ENCODE measurements around the gene ARHGAP18.

The ARHGAP18 gene

DNA sequence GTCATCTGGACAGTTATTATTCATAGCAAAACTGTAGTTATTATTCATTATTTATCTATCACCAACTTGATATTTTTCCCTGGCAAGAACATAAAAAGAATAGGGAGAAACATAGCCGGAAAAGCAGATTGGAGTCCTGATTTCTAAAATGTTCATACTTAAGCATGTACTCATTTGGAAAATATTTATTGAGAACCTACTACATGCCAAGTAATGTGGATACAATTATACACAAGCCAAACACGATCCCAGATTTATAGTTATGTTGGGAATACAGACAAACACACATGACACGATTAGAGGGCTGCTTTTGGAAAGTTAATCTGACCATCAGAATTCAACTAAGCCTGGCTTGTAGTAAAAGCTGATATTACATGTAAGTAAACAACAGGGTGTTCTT, 30.7 kb downstream of the ARHGAP18 start:
- Histone ChIP-seq H4K20me1 (ENCODE audit: insufficient read depth) (no peaks in the 10 kb centered on the region), H3K4me1 (ENCODE audit: low read depth, poor library complexity, severe bottlenecking) (peaks cover 17% of the 10 kb centered on the region), H3K9ac (no peak overlapping the region), H3K4me2 (no peak overlapping the region), H3K27ac (no peak overlapping the region), H3K36me3 (ENCODE audit: insufficient read depth) (no peaks in the 10 kb centered on the region), H2AFZ (ENCODE audit: low read depth) (no peak overlapping the region), H3K27me3 (ENCODE audit: insufficient read depth, low read depth) (no peaks in the 10 kb centered on the region), H3K4me3 (IDR thresholded peaks at IDR 0.05; ENCODE audit: insufficient read depth, low read depth, low read length) (no peak overlapping the region), H3K79me2 (ENCODE audit: insufficient read depth, low read depth) (no peaks in the 10 kb centered on the region)
- TF ChIP-seq, protein P1, sequence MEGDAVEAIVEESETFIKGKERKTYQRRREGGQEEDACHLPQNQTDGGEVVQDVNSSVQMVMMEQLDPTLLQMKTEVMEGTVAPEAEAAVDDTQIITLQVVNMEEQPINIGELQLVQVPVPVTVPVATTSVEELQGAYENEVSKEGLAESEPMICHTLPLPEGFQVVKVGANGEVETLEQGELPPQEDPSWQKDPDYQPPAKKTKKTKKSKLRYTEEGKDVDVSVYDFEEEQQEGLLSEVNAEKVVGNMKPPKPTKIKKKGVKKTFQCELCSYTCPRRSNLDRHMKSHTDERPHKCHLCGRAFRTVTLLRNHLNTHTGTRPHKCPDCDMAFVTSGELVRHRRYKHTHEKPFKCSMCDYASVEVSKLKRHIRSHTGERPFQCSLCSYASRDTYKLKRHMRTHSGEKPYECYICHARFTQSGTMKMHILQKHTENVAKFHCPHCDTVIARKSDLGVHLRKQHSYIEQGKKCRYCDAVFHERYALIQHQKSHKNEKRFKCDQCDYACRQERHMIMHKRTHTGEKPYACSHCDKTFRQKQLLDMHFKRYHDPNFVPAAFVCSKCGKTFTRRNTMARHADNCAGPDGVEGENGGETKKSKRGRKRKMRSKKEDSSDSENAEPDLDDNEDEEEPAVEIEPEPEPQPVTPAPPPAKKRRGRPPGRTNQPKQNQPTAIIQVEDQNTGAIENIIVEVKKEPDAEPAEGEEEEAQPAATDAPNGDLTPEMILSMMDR (conservative IDR thresholded peaks at IDR 0.05; ENCODE audit: low read depth, low read length) = no peak

DNA sequence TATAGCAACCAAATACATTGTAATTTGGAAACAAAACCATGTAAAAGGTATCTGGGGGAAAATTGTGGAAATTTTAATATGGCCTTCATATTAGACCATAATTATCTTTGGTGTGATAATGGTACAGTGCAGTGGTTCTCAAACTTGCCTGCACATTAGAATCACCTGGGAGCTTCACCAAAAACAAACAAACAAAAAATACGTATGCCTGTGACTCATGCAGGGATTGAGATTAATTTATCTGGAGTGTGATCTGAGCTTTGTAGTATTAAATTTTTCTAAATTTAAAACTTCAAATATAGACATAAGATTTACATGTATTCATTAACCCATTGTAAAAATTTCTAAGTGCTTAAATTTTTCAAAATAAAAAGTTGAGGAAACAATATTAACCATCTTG, 31.5 kb downstream of the ARHGAP18 start:
- no peak overlapping the region for H3K9ac ChIP-seq
- H3K4me1 ChIP-seq (ENCODE audit: low read depth, poor library complexity, severe bottlenecking) = peaks cover 16% of the 10 kb centered on the region
- no peaks in the 10 kb centered on the region for H3K36me3 ChIP-seq (ENCODE audit: insufficient read depth)
- no peaks in the 10 kb centered on the region for H4K20me1 ChIP-seq (ENCODE audit: insufficient read depth)
- no peak overlapping the region for H3K27ac ChIP-seq
- TF ChIP-seq, protein P1 (conservative IDR thresholded peaks at IDR 0.05; ENCODE audit: low read depth, low read length) = no peak
- no peak overlapping the region for H2AFZ ChIP-seq (ENCODE audit: low read depth)
- H3K4me3 ChIP-seq (IDR thresholded peaks at IDR 0.05; ENCODE audit: insufficient read depth, low read depth, low read length) = no peak overlapping the region
- no peaks in the 10 kb centered on the region for H3K79me2 ChIP-seq (ENCODE audit: insufficient read depth, low read depth)
- no peaks in the 10 kb centered on the region for H3K27me3 ChIP-seq (ENCODE audit: insufficient read depth, low read depth)
- H3K4me2 ChIP-seq = no peak overlapping the region

DNA sequence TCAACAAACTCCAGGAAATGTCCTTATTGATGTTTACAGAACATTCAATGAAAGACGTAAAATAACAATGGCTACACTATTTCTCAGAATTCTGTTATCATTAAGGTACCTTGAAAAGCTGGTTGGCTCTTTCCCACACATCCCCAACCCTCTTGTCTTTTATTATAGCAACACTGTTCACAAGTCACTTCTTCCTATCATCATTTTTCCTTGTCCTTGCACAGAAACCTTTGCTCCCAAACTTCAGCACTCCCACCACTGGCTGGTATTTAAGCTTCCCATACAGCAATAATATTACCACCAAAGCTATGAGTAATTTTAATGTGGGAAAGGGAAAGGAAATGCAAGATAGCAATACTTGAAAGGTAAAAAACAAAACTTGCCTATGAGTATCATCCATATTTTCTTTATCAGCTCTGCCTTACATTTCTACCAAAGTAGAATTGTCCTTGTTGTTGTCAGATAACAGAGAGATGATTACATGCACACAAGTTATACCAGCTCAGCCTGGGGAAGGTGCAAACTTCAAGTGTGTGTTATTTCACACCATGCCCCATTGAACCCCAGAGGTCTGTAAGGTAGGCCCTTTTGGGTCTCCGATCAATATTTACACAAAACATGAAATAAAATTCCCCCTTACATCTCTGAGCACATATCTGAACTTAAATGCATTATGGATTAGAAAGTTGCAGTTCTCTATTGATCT, 32.2 kb downstream of the ARHGAP18 start:
- no peaks in the 10 kb centered on the region for H3K27me3 ChIP-seq (ENCODE audit: insufficient read depth, low read depth)
- no peak overlapping the region for H3K4me3 ChIP-seq (IDR thresholded peaks at IDR 0.05; ENCODE audit: insufficient read depth, low read depth, low read length)
- H3K4me2 ChIP-seq = no peak overlapping the region
- H3K36me3 ChIP-seq (ENCODE audit: insufficient read depth) = no peaks in the 10 kb centered on the region
- H2AFZ ChIP-seq (ENCODE audit: low read depth) = no peak overlapping the region
- H4K20me1 ChIP-seq (ENCODE audit: insufficient read depth) = no peaks in the 10 kb centered on the region
- no peaks in the 10 kb centered on the region for H3K79me2 ChIP-seq (ENCODE audit: insufficient read depth, low read depth)
- H3K27ac ChIP-seq = no peak overlapping the region
- H3K9ac ChIP-seq = no peak overlapping the region
- peaks cover 18% of the 10 kb centered on the region for H3K4me1 ChIP-seq (ENCODE audit: low read depth, poor library complexity, severe bottlenecking)
- TF ChIP-seq, protein P1 (conservative IDR thresholded peaks at IDR 0.05; ENCODE audit: low read depth, low read length) = no peak

DNA sequence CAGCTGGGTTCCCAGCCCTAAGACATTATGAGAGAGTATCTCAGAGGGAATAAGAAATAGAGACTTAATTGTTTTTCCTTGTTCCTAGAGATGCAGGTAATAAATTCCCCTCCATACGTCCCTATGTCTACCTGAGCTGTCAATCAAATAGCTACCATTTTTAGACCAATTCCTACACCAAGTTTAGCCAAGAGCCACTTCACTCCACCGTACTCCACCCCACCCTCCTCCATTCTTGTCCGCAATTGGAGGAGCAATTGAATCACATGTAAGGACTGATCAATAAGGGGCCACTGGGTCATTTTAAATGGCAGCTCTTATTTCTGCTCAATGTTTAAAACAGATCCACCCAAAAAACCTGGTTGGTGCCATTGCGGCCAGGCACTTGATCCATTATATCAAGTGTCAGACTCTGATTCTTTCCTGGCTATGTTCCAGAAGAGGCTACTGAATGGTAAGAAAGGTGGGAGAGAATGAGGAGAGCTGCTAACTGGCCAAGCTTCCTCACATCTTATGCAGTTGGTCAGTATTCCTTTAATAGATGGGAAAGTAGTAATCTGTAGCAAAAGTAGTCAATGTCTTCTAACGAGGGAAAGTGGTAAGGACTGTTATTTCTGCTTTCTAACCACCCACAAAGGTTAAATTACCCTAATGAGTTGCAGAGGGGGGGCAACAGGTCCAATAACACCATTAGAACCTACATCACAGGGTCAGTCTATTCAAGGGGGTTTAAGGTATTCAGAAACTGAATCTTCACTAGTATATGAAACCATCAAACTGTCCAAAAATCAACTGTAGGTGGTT, 34.1 kb downstream of the ARHGAP18 start:
- peaks cover 19% of the 10 kb centered on the region for H3K4me1 ChIP-seq (ENCODE audit: low read depth, poor library complexity, severe bottlenecking)
- no peaks in the 10 kb centered on the region for H3K27me3 ChIP-seq (ENCODE audit: insufficient read depth, low read depth)
- H3K9ac ChIP-seq = no peak overlapping the region
- no peaks in the 10 kb centered on the region for H4K20me1 ChIP-seq (ENCODE audit: insufficient read depth)
- H3K4me3 ChIP-seq (IDR thresholded peaks at IDR 0.05; ENCODE audit: insufficient read depth, low read depth, low read length) = no peak overlapping the region
- H3K36me3 ChIP-seq (ENCODE audit: insufficient read depth) = no peaks in the 10 kb centered on the region
- H3K79me2 ChIP-seq (ENCODE audit: insufficient read depth, low read depth) = no peaks in the 10 kb centered on the region
- H2AFZ ChIP-seq (ENCODE audit: low read depth) = no peak overlapping the region
- no peak overlapping the region for H3K4me2 ChIP-seq
- TF ChIP-seq, protein P1 (conservative IDR thresholded peaks at IDR 0.05; ENCODE audit: low read depth, low read length) = no peak
- H3K27ac ChIP-seq = no peak overlapping the region

Measured in KMS-11 (cell line).